Measurements from ENCODE around the gene PRTFDC1.

GRCh38 chr10:24840784-24841183, 111.6 kb downstream of the PRTFDC1 start:
- TF ChIP-seq, protein P1, sequence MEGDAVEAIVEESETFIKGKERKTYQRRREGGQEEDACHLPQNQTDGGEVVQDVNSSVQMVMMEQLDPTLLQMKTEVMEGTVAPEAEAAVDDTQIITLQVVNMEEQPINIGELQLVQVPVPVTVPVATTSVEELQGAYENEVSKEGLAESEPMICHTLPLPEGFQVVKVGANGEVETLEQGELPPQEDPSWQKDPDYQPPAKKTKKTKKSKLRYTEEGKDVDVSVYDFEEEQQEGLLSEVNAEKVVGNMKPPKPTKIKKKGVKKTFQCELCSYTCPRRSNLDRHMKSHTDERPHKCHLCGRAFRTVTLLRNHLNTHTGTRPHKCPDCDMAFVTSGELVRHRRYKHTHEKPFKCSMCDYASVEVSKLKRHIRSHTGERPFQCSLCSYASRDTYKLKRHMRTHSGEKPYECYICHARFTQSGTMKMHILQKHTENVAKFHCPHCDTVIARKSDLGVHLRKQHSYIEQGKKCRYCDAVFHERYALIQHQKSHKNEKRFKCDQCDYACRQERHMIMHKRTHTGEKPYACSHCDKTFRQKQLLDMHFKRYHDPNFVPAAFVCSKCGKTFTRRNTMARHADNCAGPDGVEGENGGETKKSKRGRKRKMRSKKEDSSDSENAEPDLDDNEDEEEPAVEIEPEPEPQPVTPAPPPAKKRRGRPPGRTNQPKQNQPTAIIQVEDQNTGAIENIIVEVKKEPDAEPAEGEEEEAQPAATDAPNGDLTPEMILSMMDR (IDR thresholded peaks at IDR 0.05 in 2 of 3, conservative IDR thresholded peaks at IDR 0.05 in 1 of 3; ENCODE audit: borderline replicate concordance in 1 of 3, insufficient read depth in 1 of 3, low read depth in 2 of 3, low read length in 2 of 3): no peak
- no peak for TF ChIP-seq TCF7L2 (IDR thresholded peaks at IDR 0.05; ENCODE audit: borderline replicate concordance, extremely low read depth, insufficient read depth, insufficient read length)
- TF ChIP-seq POLR2A (IDR thresholded peaks at IDR 0.05; ENCODE audit: borderline replicate concordance, extremely low read depth, insufficient read depth, insufficient read length): no peak
- no peak for TF ChIP-seq EZH2 (IDR thresholded peaks at IDR 0.05)
- TF ChIP-seq POLR2AphosphoS5 (IDR thresholded peaks at IDR 0.05; ENCODE audit: low read depth, low read length): no peak
- TF ChIP-seq ZFX (IDR thresholded peaks at IDR 0.05): no peak
- TF ChIP-seq RAD21 (IDR thresholded peaks at IDR 0.05; ENCODE audit: low read depth): no peak
- TF ChIP-seq CBX3 (IDR thresholded peaks at IDR 0.05; ENCODE audit: low read depth): no peak
- TF ChIP-seq CEBPB (IDR thresholded peaks at IDR 0.05; ENCODE audit: low read depth): no peak

All from HCT116 (cell line).